ENCODE measurements around the gene NRXN3.
"Not testable (repeated sequence)": the region's sequence is repeated elsewhere in the genome, so short reads cannot be mapped to it uniquely, and the experiment has no call there.

NRXN3 gene

DNA sequence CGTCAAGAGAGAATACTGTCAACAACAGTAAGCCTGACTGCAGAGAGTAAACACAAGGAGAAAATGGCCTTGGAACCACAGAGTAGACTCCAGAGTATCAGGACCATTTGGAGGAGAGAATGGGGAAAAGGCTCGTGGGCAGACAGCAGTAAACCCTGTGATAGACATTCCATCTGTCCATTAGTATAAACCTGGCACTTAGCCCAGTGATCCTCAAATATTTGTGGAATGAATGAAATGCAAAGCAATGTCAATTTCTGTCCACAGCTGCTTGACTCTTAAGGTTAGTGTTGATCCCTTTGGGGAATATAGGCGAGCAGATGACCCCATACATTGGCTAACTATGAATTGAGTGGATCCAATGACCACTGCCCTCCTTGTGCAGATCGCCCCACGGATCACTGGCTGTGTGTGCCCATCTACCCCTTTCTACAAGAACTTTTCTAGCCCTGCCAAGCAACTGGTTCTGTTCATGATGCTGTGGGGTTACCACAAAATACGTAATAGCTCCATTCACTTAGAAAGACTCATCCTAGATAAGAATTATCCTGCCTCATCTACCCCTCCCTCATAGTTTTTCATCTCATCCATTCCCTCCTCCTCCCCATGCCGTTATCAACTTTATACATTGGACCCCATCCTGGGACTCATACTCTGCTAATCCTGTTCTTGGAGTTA is 846.8 kb downstream of the NRXN3 start:
- in situ Hi-C loops (cut with HindIII; ENCODE audit: low pct_unique_long_range_greater_than_20kb, low sequenced_read_pairs) = no loop called here
- TF ChIP-seq JUND (IDR thresholded peaks at IDR 0.05; ENCODE audit: low read depth) = no peak
- DNase-seq (ENCODE audit: low read depth in 1 of 2, low spot score in 1 of 2) = peak in 1 of 2 experiments; percentile 6

DNA sequence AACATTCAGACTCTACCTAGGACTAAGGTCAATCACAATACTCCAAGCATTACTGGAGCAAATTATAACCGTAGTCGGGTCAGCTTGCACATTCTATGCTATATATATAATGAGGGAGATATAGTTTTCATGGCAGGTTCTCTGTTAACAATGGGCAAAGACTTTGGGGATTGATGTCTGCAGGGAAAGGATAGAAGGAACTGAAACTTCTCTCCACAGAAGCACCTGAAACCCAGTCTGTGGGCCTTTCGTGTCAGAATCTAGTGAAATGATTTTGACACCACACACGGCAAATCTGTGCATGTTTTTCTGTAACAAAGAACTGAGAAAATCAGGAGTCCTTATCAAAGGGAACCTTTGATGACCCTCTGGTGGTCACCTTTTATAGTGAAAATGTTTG is 847.4 kb downstream of the NRXN3 start:
- in situ Hi-C loops (cut with HindIII; ENCODE audit: low pct_unique_long_range_greater_than_20kb, low sequenced_read_pairs) = no loop called here
- no peak for TF ChIP-seq JUND (IDR thresholded peaks at IDR 0.05; ENCODE audit: low read depth)
- DNase-seq (ENCODE audit: low read depth in 1 of 2, low spot score in 1 of 2) = no peak

DNA sequence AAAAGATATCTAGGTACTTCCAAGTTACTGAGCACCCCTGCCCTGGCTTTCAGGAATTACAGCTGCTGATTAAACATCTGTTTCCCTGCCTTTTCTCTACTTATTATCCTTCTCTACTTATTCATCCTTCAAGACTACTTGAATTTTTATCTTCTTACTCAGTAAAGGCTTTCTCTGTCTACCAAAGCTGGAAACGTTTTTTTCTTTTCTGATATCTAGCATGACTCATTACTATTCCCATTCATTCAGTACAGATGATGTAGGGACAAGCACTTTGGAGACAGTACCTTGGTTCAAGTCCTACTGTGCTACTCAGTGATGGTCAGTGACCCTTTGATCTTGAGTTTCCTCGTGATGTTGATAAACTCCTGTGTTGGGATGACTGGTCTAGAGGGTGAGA is 848.7 kb downstream of the NRXN3 start:
- in situ Hi-C loops (cut with HindIII; ENCODE audit: low pct_unique_long_range_greater_than_20kb, low sequenced_read_pairs) = no loop called here
- no peak for DNase-seq (ENCODE audit: low read depth in 1 of 2, low spot score in 1 of 2)
- TF ChIP-seq JUND (IDR thresholded peaks at IDR 0.05; ENCODE audit: low read depth) = no peak

DNA sequence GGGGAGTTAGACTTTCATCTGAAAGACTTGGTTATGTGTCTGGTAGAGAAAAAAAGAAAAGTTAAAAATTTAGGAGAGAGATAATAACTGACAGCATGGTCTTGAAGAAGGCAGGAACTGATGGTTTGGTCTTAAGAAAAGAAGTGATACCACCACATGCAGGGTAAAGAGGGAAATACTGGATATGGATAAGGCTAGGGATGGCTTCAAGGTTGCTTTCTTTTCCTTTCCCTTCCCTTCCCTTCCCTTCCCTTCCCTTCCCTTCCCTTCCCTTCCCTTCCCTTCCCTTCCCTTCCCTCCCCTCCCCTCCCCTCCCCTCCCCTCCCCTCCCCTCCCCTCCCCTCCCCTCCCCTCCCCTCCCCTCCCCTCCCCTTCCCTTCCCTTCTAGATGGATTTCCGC is 849.7 kb downstream of the NRXN3 start:
- DNase-seq (ENCODE audit: low read depth in 1 of 2, low spot score in 1 of 2); in situ Hi-C loops (cut with HindIII; ENCODE audit: low pct_unique_long_range_greater_than_20kb, low sequenced_read_pairs): not testable (repeated sequence)

DNA sequence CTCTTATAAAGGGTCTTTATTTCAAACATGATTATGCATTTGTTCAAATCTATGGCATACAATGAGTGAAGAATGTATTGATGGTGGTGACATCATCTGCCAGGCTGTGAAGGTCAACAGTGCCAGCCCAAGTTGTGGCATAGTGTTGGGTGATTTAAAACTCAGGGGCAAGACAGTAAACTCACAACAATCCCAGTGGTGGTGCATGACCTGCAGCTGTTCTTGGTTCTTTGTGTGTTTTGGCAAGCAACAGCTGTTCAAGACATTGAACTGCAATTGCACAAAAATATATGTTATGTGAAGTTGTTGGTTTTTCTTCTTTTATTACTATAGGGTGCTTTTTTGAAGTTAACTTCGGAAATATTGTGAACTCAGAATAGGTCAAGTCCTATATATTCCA is 851.6 kb downstream of the NRXN3 start:
- no peak for TF ChIP-seq JUND (IDR thresholded peaks at IDR 0.05; ENCODE audit: low read depth)
- DNase-seq (ENCODE audit: low read depth in 1 of 2, low spot score in 1 of 2) = no peak
- in situ Hi-C loops (cut with HindIII; ENCODE audit: low pct_unique_long_range_greater_than_20kb, low sequenced_read_pairs) = no loop called here

DNA sequence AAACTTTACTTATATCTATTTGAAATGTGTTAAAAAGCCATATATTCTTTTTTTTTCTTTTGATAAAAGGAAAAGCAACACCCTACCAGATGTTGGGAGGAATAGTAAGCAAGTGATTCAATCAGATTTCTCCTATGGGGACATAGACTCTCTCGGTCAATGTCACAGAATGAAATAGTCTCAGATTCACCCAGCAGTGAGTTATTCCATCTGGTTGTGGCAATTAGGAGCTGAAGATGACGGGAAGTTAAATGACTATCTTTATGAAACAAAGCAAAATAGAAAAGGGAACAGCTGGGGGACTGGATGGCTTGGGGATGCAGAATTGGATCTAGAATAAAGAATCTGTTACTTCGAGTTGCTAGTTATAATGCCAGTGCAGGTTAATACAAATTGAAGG is 857.0 kb downstream of the NRXN3 start:
- in situ Hi-C loops (cut with HindIII; ENCODE audit: low pct_unique_long_range_greater_than_20kb, low sequenced_read_pairs) = no loop called here
- no peak for DNase-seq (ENCODE audit: low read depth in 1 of 2, low spot score in 1 of 2)
- no peak for TF ChIP-seq JUND (IDR thresholded peaks at IDR 0.05; ENCODE audit: low read depth)

DNA sequence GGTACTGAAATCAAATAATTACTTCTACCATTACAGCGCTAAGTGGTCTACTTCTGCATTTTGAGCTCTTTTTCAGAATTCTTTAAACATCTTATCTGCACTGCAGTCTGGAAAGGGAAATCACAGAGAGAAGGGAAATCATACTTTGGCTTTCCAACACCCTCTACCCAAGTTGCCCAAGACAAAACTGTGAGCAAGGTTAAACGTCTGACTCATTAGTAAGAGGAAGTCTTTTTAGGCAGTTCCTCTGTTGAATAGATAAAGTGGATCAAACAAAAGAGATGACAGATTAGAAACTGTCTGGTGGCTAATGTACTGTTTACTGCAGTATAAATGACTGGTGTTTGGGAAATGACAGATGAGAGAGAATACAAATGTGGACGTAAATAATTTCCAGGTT is 858.1 kb downstream of the NRXN3 start:
- in situ Hi-C loops (cut with HindIII; ENCODE audit: low pct_unique_long_range_greater_than_20kb, low sequenced_read_pairs) = no loop called here
- TF ChIP-seq JUND (IDR thresholded peaks at IDR 0.05; ENCODE audit: low read depth) = no peak
- no peak for DNase-seq (ENCODE audit: low read depth in 1 of 2, low spot score in 1 of 2)

DNA sequence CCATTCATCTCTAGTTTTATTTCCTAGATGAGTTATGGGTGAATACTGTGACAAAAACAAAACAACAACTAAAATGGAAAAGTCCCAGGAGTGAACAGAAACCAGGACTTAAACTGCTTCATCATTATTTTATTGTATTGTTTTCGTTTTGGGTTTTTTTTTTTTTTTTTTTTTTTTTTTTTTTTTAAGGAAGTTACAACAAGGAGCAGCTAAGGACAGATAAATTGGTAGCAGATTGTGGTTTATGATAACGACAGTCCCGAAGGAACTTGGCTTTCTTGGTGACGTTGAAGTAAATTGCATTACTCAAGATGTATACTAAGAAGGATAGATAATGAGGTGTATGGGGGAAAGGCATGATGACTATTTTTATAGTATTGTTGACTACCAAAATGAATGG is 866.3 kb downstream of the NRXN3 start:
- TF ChIP-seq JUND (IDR thresholded peaks at IDR 0.05; ENCODE audit: low read depth) = no peak
- in situ Hi-C loops (cut with HindIII; ENCODE audit: low pct_unique_long_range_greater_than_20kb, low sequenced_read_pairs) = no loop called here
- DNase-seq (ENCODE audit: low read depth in 1 of 2, low spot score in 1 of 2) = no peak

DNA sequence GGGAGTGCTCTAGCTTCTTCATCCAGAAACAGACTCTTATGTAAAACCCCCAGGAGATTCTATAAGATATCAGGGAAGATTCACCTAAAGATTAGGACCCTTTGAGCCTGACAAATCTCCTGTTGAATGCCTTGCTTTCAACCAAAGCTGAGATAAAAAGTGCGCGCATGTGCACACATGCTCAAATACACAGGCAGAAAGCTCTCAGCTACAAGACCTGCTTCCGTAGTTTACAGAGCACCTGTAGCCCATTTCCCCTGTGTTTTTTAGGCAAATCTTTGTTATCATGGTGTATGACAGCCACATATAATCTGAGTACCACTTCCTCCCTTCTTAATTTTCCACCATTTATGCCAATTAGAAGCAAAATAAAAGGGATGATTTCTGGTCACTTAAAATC is 866.9 kb downstream of the NRXN3 start:
- in situ Hi-C loops (cut with HindIII; ENCODE audit: low pct_unique_long_range_greater_than_20kb, low sequenced_read_pairs) = no loop called here
- no peak for TF ChIP-seq JUND (IDR thresholded peaks at IDR 0.05; ENCODE audit: low read depth)
- DNase-seq (ENCODE audit: low read depth in 1 of 2, low spot score in 1 of 2) = no peak

DNA sequence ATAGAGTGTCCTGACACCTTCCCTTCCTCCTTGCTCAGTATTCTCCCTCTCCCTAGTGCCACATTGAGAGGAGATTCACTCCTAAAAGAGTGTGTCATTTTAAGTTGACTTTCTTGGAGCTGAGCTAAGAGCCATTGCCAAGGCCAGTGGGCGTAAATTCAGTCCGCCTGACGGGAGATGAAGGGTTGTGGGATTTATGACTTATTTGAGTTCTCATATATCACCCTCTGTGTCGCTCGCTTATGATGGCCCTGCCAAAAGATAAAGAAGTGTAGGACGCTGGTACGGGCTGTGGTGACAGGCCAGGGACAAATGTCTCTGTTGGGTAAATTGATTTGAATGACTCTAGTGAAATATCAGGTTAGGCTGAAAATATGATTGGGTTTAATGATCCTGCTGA is 867.4 kb downstream of the NRXN3 start:
- no peak for TF ChIP-seq JUND (IDR thresholded peaks at IDR 0.05; ENCODE audit: low read depth)
- in situ Hi-C loops (cut with HindIII; ENCODE audit: low pct_unique_long_range_greater_than_20kb, low sequenced_read_pairs) = no loop called here
- no peak for DNase-seq (ENCODE audit: low read depth in 1 of 2, low spot score in 1 of 2)

DNA sequence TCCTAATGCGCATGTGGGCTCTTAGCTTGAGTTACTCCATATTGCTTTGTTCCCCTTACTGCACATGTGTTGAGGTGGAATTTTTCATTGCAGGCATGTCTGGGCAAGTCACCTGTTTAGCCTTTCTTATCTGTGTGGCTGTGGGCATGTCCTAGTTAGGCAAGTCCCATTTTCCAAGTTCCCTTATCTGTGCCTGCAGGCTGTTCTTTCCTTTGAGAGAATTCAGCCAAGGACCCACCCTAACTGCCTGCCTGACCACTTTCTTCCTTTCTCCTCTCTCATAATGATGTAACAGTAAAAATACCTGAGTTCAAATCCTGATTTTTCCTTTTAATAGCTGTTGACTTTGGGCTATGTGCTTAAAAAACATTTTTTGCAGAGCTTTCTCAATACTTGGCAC is 870.6 kb downstream of the NRXN3 start:
- in situ Hi-C loops (cut with HindIII; ENCODE audit: low pct_unique_long_range_greater_than_20kb, low sequenced_read_pairs) = no loop called here
- TF ChIP-seq JUND (IDR thresholded peaks at IDR 0.05; ENCODE audit: low read depth) = no peak
- no peak for DNase-seq (ENCODE audit: low read depth in 1 of 2, low spot score in 1 of 2)

DNA sequence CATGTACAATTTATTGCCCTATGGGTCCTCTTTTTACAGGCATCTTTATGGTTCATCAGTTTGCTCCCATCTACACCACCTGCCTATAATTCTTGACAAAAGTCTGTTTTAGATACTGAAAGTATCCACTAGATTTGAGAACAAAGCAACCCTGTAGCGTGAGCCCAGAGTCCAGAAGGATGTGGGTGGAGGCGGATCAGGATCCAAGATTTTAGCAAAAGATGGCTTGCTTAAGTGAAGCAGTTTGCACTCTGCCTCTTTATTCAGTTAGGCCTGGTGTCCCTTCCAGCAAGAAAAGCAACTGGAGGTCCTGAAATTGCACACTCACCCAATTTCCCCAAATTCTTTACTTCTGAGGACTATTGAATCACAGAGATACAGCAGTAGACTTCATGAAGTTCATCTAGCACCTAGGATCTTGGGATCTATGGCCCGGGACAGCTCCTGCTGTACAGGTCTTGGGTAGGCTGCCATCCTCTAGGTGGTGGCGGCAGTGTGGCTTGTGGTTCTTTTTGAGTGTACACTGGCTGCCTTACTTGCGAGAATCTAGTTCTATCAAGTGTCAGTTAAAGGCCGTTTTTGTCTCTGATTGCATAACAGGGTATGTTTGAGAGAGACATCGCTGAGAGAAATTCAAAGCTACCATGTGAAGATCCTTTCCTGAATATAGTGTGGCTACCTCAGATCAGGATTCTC is 873.2 kb downstream of the NRXN3 start:
- TF ChIP-seq JUND (IDR thresholded peaks at IDR 0.05; ENCODE audit: low read depth) = no peak
- in situ Hi-C loops (cut with HindIII; ENCODE audit: low pct_unique_long_range_greater_than_20kb, low sequenced_read_pairs) = no loop called here
- DNase-seq (ENCODE audit: low read depth in 1 of 2, low spot score in 1 of 2) = no peak

DNA sequence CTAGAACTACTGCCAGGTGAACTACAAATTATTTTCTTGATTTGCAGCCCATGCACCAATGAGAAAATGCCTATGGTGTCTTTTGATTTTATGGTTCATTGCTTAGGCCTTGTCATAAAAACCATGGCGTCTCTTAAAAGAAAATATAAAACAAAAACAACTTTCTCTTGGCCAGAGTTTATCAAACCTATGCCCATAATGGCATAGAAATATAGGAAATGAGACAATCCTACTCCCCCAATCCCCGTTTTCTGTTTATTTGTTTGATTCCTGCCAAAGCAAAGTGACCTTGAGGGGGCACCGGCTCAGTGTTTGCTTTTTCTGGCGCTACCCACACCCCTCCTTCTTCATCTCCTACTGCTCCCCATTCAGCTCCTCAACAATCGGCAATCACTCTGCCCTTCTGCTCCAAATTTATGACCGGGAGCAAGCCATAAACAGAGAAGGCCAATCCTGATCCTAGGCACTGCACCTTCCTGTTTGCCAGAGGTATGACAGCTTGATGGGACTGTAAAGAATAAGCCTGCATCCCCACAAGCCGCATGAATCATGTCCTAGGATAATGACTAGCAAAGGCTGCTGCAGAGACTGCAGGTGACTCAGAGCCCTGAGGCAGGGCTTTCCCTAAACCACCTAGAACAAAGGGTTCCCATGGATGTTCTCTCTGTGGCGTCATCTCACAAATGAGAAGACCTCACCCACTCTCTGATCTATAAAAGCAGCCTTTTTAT is 874.9 kb downstream of the NRXN3 start:
- in situ Hi-C loops (cut with HindIII; ENCODE audit: low pct_unique_long_range_greater_than_20kb, low sequenced_read_pairs) = no loop called here
- DNase-seq (ENCODE audit: low read depth in 1 of 2, low spot score in 1 of 2) = no peak
- no peak for TF ChIP-seq JUND (IDR thresholded peaks at IDR 0.05; ENCODE audit: low read depth)

All from T47D (cell line).